Hematopoietic multipotent progenitor cell treated with erythropoietin and hydrocortisone succinate and interleukin-3 and kit ligand, for 15 days (in vitro differentiated cells): ENCODE results near the gene ANKRD28.
"Not testable (repeated sequence)": the region's sequence is repeated elsewhere in the genome, so short reads cannot be mapped to it uniquely, and the experiment has no call there.

ENCODE experiments used
- DNase-seq: peaks from one replicate; pipeline ENCODE4 v3.0.0-alpha.2; 2015; ENCODE audit warnings: low spot score

ANKRD28 gene

DNA sequence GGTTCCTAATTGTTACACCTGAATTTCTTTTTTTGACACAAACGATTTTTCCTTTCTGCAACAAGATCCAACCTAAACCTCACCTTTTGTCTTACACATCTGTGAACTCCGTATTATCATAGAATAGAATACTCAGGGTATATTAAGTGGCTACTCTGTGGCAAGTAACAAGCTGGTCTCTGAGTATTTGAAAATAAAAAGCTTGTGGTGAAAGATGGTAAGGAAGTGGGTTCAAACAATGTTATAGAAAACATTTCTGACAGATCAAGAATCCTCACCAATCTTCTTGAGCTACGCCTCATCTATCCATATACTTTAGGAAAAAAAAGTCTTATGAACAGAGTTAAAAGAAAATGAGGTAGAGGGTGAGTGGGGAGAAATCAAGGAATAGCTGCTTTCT lies 3.5 kb upstream of the ANKRD28 start:
- no peak for DNase-seq

DNA sequence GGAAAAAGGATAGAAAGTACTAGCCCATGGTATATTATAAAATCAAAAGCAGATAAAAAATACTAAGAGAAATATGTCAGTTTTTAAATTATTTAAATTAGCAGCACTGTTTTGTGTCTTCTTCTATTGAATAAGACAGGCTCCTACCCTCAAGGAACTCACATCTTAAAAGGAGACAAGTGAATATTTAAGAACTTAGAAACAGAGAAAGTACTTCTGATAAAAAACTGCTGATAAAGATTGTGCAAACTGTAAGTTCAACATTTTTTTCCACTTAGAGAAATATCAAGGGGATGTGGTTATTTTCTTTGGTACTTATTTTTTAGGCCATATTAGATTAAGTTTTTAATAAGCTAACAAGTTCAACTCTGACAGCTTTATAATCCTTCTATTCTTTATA lies 3.0 kb upstream of the ANKRD28 start:
- DNase-seq = no peak

DNA sequence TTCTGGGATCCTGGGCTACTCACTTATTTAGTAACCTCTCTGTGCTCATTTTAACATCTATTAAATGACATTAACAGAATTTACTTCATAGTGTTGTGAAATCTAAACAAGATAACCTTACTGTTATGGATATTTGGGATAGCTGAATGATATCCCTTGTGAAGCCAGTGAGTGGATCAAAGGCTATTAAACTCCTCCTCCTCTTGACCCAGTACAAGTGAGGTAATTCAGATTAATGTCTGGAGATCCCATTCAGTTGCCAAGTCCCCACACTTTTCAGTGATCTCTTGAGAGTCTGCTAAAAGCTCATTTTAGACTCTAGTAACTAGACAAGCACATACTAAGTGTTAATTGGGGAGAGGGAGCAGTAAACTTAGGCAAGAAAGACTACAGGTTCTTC lies 2.5 kb upstream of the ANKRD28 start:
- DNase-seq = no peak

DNA sequence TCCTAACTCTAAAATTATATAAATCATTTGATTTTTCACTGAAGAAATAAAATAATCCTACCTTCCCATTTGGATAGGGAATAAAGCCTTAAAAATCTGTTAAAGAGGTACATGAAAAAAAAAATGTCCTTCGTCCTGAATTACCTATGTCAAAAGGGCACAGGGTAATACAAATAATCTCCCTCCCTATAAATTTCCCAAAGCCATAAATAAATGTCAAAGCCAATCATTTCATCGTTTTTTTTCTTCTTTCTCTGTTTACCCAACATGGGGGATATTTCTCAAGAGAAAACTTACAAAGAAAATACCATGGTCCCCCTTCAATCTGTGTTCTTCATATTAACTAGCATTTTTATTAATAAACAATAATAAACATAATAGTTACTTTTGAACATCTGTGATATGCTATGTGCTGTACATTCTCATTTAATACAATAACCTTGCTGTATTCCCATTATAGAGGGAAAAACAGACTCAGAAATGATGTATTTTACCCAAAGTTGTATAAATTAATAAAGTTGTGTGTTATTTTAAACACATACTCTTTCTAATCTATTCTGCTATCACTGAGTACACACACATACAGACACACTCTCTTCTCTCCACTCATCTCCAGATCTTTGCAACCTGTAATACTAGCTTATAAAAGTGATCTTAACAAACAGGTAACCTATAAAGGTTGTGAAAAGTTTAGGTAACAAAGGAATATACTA lies 910 bp upstream of the ANKRD28 start:
- DNase-seq = no peak

DNA sequence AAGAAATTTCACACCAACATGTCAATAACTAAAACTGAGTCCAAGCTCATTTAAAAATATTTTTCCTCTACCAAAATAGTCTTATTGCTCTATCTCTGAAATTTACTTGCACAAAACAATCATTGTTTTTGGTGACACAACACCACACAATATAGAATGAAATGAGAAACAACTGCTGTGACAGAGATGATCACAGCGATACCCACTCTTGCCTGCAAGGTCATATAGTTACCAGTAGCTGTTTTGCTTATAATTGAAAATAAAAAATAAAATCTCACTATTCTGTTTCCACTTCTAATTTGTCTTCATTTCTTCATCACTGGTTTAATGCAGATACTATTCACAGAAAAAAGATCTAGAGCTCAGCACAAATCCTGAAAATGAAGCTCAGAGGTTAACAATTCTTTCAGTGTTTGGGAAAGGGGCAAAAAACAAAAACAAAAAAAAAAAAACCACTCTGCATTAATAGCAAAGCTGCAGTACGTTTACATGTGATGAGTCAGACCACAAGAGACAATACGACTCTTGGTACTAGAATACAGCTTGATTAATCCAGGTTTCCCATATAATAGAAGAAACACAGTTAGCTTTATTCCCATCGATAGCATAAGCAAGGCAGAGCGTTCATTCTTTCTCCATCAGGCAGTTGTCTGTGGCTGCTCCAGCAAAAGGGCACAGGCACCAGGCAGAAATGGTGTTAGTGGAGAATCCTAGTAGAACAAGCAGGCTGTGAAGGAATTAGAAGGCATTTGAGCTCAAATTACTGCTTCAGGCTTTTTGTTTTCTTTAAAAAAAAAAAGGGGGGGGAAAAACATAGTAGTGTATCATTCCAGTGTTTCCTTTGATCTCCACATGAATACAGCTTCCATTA lies 773 bp downstream of the ANKRD28 start:
- no peak for DNase-seq

DNA sequence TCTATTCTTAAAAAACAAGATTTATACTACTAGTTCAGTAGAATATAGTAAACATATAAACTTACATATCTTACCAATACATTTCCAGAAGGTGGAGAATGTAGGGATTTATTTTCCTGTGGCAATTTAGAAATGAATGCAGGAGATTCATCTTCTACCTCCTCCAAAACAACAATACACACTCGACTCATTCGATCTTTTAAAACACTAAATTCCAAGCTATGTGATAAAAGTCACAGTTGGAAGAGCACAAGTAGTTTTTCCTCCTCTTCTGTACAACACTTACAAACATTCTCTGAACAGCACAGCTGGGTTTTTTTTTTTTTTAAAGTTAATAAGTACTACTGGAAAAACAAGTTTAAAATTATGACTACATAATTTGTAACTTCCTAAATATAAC lies 1.4 kb downstream of the ANKRD28 start:
- DNase-seq = no peak

DNA sequence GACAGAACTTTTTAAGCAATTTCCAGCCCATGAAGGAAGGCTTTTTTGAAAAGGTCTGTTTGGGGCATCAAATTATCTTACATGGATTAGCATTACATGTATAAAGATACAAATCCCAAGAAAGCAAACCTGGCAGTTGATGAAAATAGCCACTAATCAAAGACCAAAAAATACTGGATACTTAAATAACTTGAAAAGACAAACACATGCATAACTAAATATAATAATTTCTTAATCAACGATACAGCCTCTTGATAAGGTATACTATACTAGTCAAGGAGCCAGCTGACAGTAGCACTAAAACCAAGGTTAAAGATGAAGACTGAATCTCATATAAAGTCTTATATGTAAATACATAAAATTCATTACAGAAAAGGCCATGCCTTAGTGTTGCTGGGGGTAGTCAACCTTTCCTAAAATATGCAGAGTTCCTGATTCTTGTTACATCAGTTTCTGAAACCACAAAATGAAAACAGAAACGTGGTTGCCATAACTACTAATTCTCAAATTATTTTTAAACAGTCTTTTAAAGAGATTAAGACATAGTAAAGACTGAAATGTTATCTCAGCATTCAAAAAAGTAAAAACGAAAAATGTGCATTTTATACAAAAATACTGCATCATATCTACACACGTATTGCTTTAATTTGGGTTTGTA lies 2.0 kb downstream of the ANKRD28 start:
- no peak for DNase-seq

DNA sequence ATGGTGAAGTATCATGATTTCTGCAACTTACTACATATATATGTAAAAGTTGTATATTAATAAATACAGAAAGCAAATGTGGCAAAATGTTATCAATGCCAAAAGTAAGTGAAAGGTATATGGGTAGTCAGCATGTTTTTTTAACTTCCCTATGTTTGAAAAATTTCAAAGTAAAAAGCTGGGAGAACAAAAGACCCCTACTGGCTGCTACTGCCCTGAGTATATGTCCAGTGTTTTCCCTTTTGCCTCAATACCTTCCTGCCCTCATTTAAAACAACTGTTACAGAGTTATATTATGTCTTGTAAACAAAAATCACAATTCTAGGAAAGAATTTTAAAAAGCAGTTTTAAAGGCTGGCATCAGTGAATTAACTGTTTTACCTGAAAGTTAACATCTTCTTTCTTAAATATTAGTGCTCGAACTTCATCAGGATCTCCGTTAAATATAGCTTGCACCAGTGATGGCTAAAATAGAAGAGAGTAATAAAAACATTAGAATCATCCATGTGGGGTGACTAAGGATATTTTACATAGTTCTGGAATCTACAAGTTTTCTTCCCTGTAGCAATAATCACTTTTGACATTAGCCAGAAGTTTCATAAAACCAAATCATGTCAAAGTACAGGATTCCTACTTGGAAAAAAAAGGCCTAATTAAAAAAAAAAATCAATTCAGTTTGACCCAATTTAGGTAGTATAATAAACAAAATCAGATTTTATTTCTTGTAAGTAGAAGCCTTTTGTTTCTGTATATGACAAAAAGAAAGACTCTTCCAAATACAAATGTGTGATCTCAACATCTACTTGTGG lies 2.7 kb downstream of the ANKRD28 start:
- no peak for DNase-seq

DNA sequence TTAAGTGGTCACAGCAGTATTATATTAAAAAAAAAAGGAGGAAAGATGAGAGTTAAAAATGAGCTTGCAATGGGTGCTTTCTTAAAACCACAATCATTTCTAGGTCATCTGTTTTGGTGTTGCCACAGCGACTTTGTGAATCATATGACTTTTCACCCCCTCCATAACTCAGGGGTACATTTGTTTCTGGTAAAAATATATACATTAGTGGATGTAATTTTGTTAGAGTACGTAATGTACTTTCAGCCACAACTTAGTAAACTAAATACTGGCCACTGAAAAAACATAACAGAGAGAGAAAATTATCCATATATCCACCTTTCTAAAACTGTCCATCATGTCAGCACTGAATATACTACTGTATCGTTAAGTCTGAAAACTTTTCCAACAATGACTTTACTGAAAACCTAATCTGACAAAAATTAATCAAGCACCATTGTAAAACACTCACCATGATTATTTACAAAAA lies 3.4 kb downstream of the ANKRD28 start:
- DNase-seq = no peak

DNA sequence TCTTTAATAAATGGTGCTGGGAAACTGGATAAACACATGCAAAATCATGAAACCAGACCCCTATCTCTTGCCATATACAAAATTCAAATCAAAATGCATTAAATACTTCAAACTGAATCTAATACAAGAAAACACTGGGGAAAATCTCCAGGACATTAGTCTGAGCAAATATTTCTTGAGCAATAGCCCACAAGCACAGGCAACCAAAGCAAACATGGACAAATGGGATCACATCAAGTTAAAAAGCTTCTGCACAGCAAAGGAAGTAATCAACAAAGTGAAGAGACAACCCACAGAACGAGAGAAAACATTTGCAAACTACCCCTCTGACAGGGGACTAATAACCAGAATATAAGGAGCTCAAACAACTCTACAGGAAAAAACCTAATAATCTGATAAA lies 6.3 kb downstream of the ANKRD28 start:
- DNase-seq = no peak

DNA sequence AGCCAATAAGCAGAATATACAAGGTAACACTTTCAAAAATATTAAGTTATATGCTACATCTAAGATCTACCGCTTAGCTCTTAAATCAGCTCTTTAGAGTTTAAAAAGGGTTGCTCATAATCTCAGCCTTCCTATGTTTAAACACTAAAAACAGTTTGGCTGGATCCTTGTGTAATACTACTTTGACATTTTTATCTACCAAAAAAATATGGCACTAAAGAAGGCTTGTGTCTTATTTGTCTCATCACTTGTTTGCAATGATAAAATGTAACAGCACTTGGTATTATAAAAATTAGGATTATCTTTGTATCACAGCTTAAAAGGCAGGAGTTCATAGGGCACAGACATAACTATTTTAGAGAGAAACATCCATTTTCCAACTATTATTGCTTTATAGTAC lies 9.8 kb downstream of the ANKRD28 start:
- DNase-seq = peak; percentile 27

DNA sequence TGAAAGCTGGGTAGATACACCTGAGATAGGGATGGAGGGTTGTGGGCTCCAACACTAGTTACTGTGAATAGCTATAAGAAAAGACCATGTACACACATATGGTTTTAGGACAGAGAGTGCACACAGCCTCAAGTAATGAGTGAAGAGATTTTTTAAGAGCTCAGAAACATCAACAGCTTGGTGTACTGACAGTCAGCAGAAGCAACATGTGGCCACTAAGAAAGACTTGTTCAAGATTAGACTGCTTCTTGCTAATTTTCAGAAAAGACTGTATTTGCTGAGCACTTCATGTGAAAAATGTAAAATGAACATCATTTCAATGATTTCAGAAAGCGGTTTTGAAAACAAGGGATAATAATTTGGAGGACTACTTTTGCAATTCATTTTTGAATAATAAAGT lies 10.3 kb downstream of the ANKRD28 start:
- no peak for DNase-seq

DNA sequence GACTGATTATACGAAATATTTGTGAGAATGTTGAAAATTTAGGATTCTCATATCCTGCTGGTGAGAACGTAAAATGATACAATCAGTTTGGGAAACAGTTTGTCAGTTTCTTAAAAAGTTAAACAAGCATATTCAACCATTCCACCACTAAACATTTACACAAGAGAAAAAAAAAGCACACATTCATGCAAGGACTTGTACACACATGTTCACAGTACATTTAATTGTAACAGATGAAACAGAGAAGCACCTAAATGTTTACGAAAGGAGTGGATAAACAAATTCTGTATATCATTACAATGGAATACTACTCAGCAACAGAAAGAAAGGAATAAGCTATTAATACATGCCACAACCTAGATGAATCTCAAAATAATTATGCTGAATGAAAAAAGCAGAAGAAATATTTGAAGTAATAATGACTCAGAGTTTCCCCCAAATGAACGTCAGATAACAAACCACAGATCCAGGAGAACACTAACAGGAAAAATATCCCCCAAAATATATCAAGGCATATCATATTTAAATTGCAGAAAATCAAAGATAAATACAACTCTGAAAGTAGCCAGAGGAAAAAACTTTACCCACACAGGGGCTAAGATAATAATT lies 14.3 kb downstream of the ANKRD28 start:
- DNase-seq = no peak

DNA sequence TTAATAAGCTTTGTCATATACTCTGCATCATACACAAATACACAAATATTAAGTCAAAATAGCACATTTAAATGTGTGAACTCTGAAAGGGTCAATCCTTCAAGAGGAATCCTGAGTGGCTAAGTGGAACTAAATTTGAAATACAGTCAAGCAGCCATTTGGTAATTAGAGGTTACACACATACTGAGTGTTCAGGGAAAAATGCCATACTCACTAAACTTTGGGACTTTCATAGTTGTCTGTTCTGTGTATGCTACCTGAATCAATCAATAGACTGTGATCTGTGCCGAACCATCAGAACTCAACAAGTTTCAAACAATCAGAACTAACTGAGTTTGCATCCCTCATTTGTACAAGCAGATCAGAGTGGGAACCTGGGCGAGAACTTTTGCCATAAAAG lies 15.3 kb downstream of the ANKRD28 start:
- DNase-seq = no peak

DNA sequence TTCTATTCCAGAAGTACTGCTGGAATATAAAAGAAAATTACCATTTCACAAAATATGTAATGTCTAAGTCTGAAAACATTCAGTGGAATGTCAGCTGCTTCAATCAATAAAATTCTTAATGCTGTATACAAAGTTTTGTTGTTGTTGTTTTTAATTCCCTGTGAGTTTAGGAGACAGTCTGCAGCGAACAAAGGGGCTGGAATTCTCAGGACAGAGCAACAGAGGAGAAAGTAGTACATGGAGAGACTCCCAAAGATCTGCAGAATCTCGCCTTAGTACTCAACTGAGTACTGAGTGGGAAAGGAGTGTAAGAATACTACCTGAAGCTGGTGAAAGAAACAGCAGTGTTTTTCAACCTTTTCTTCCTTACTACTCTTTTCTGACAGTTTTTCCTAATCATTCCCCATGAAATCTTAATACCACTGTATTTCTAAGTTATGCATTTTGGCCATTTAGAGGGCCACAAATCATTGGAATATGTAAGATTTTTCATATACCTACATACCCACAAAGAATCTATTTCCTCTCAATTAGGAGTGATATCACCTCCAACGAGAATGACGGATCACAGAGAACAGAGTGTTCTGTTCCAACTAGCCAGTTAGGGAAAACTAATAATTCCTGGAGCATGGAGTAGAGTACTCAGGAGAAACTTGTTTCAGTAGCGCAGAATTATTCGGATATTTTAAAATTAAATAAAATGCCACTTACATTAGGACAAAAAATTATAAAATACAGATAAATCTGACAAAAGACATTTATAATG lies 16.0 kb downstream of the ANKRD28 start:
- DNase-seq = no peak

DNA sequence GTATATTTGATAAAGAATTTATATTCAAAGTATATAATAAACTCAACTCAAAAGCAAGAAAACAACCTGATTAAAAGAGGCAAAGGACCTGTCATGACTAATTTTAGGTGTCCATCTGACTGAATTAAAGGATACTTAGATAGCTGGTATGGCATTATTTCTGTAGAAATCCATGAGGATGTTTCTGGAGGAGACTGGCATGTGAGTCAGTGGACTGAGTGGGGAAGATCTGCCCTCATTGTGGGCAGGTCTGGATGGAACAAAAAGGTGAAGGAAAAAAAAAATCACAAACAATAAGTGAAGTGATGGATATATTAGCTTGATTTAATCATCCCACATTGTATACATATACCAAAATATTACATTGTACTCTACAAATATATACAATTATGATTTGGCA lies 16.6 kb downstream of the ANKRD28 start:
- DNase-seq = no peak

DNA sequence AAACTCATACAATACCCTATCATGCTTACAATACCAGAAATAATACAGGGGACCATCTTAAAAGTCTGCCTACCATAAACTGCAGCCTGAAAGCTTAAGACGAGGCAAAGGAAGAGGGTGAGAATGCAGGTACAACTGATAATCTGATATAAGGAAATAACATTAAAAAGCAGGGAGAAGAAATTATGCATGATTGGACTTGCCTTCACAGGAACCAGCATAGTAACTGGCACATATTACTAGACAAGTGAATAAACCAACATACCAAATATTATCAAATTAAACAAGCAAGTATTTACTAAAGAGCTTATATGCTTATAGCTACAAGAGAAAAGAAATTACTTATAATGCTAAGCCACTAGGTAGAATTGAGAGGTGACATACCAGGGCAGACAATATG lies 18.7 kb downstream of the ANKRD28 start:
- no peak for DNase-seq

DNA sequence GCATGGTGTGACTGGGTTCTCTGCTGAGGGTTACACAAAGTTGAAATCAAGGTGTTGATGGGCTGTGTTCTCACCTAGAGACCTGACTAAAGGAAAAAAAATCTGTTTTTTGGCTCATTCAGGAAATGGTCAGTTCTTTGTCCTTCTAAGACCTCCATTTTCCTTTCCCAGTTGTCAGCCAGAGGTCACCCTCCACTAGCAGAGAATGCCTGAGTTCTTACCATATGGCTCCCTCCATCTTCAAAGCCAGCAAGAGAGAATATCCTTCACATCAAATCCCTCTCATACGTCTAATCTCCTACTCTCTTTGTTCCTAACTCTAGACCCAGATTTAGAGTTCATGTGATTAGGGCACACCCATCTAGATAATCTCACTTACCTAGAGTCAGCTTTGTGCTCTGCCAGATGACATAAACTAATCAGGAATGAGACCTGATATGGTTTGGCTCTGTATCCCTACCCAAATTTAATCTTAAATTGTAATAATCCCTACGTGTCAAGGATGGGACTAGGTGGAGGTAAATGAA lies 19.4 kb downstream of the ANKRD28 start:
- no peak for DNase-seq

DNA sequence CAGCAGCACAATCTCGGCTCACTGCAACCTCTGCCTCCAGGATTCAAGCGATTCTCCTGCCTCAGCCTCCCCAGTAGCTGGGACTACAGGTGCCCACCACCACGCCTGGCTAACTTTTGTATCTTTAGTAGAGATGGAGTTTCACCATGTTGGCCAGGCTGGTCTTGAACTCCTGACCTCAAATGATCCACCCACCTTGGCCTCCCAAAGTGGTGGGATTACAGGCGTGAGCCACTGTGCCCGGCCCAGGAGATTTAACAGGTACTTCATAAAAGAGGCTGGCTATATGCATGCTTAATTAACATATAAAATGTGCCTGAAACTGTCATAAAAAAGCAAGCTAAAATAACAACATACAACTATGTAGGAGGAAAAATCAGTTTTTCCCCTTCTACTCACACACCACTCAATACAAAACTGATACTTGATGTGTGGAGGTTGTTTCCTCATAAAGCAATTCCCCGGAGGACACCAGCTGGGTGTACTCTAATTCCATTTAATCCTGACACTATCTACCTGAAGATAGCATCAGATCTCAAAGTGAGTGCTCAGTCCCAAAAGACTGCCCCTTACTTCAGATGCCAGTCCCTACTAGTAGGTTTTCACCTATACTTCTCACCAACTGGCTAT lies 22.7 kb downstream of the ANKRD28 start:
- DNase-seq = not testable (repeated sequence)

DNA sequence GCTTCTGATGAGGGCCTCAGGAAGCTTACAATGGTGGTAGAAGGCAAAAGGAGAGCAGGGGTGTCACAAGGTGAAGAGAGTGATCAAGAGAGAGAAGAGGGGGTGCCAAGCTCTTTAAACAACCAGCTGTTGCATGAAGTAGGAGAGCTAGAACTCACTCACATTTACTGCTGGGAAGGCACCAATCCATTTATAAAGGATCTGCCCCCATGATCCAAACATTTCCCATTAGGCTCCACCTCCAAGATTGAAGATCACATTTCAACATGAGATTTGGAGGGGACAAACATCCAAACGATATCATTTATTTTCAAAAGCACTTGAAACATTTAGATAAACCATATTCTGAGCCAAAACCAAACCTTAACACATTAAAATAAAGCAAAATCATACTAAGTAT lies 26.3 kb downstream of the ANKRD28 start:
- DNase-seq = no peak
